ENCODE results near the gene SMIM7. TPM values are rescaled to one million over a fixed set of nuclear protein-coding genes. Genes with fewer than 3 reads are reported as not detected.

SMIM7 gene
- total RNA-seq, 2 donors from 2014 or later: 52.9 to 53.6 TPM

GRCh38 chr19:16640951-16641350, 19.0 kb downstream of the SMIM7 start:
- no peak overlapping the region for H3K27ac Mint-ChIP-seq

GRCh38 chr19:16638666-16639065, 21.3 kb downstream of the SMIM7 start:
- Mint-ChIP-seq H3K27ac (no peak overlapping the region), H3K4me3 (no peak overlapping the region), H3K9me3 (no peaks in the 10 kb centered on the region), H3K4me1 (peaks cover 5% of the 10 kb centered on the region), H3K27me3 (no peaks in the 10 kb centered on the region), H3K36me3 (ENCODE audit: low read depth) (peaks cover 92% of the 10 kb centered on the region)
- ATAC-seq (replicated peaks): no peak

More at GRCh38 chr19:16640951-16641350, 19.0 kb downstream of the SMIM7 start:
- Mint-ChIP-seq H3K4me3 (no peak overlapping the region), H3K36me3 (ENCODE audit: low read depth) (peaks cover 92% of the 10 kb centered on the region), H3K4me1 (peaks cover 5% of the 10 kb centered on the region), H3K9me3 (no peaks in the 10 kb centered on the region), H3K27me3 (no peaks in the 10 kb centered on the region)
- ATAC-seq (replicated peaks): no peak

- no peak overlapping the region for H3K4me3 Mint-ChIP-seq
- peaks cover 92% of the 10 kb centered on the region for H3K36me3 Mint-ChIP-seq (ENCODE audit: low read depth)
- no peaks in the 10 kb centered on the region for H3K9me3 Mint-ChIP-seq
- no peaks in the 10 kb centered on the region for H3K27me3 Mint-ChIP-seq
- peaks cover 5% of the 10 kb centered on the region for H3K4me1 Mint-ChIP-seq
- ATAC-seq (replicated peaks): no peak
- no peak overlapping the region for H3K27ac Mint-ChIP-seq
These were observed 22.4 kb downstream of the SMIM7 start for GRCh38 chr19:16637535-16637934.

GRCh38 chr19:16631465-16631864, 28.5 kb downstream of the SMIM7 start:
- H3K9me3 Mint-ChIP-seq: no peaks in the 10 kb centered on the region
- H3K4me1 Mint-ChIP-seq: peaks cover 5% of the 10 kb centered on the region
- no peak overlapping the region for H3K4me3 Mint-ChIP-seq
- H3K36me3 Mint-ChIP-seq (ENCODE audit: low read depth): peaks cover 75% of the 10 kb centered on the region
- ATAC-seq (replicated peaks): no peak
- H3K27ac Mint-ChIP-seq: no peak overlapping the region
- no peaks in the 10 kb centered on the region for H3K27me3 Mint-ChIP-seq

GRCh38 chr19:16628984-16629691, 30.8 kb downstream of the SMIM7 start:
- H3K27me3 Mint-ChIP-seq: no peaks in the 10 kb centered on the region
- H3K27ac Mint-ChIP-seq: peak overlapping the region; percentile 93
- peaks cover 24% of the 10 kb centered on the region for H3K4me1 Mint-ChIP-seq
- peaks cover 75% of the 10 kb centered on the region for H3K36me3 Mint-ChIP-seq (ENCODE audit: low read depth)
- peak overlapping the region; percentile 87 for H3K4me3 Mint-ChIP-seq
- no peaks in the 10 kb centered on the region for H3K9me3 Mint-ChIP-seq
- ATAC-seq (replicated peaks): peak; percentile 5

- H3K36me3 Mint-ChIP-seq (ENCODE audit: low read depth): peaks cover 75% of the 10 kb centered on the region
- peak within 1 kb of the TSS; percentile 95 for H3K4me3 Mint-ChIP-seq
- no peaks in the 10 kb centered on the region for H3K9me3 Mint-ChIP-seq
- H3K4me1 Mint-ChIP-seq: peaks cover 24% of the 10 kb centered on the region
- peak within 1 kb of the TSS; percentile 96 for H3K27ac Mint-ChIP-seq
- peak; percentile 95 for ATAC-seq (replicated peaks)
- H3K27me3 Mint-ChIP-seq: no peaks in the 10 kb centered on the region
These were observed 31.6 kb downstream of the SMIM7 start, which contains the start of gene MED26 for GRCh38 chr19:16628183-16628983. Gene MED26, minus strand, starts transcription at chr19:16628204. Its CDS starts 261 bp downstream, at chr19:16627943.

- Mint-ChIP-seq H3K27ac (no peak overlapping the region), H3K27me3 (no peaks in the 10 kb centered on the region), H3K36me3 (ENCODE audit: low read depth) (peaks cover 75% of the 10 kb centered on the region), H3K4me3 (peak overlapping the region; percentile 95), H3K9me3 (no peaks in the 10 kb centered on the region), H3K4me1 (peaks cover 24% of the 10 kb centered on the region)
- peak; percentile 0 for ATAC-seq (replicated peaks)
These were observed 32.1 kb downstream of the SMIM7 start for GRCh38 chr19:16627928-16628182.

- Mint-ChIP-seq H3K36me3 (ENCODE audit: low read depth) (peaks cover 71% of the 10 kb centered on the region), H3K4me3 (peak overlapping the region; percentile 95), H3K27ac (peak overlapping the region; percentile 96), H3K9me3 (no peaks in the 10 kb centered on the region), H3K27me3 (no peaks in the 10 kb centered on the region), H3K4me1 (peaks cover 24% of the 10 kb centered on the region)
- ATAC-seq (replicated peaks): no peak
These were observed 32.6 kb downstream of the SMIM7 start for GRCh38 chr19:16627193-16627927.

- peaks cover 65% of the 10 kb centered on the region for H3K36me3 Mint-ChIP-seq (ENCODE audit: low read depth)
- no peaks in the 10 kb centered on the region for H3K9me3 Mint-ChIP-seq
- no peak for ATAC-seq (replicated peaks)
- H3K4me3 Mint-ChIP-seq: peak overlapping the region; percentile 95
- peak overlapping the region; percentile 96 for H3K27ac Mint-ChIP-seq
- no peaks in the 10 kb centered on the region for H3K27me3 Mint-ChIP-seq
- peaks cover 26% of the 10 kb centered on the region for H3K4me1 Mint-ChIP-seq
These were observed 33.1 kb downstream of the SMIM7 start for GRCh38 chr19:16626796-16627192.

GRCh38 chr19:16625163-16625958, 34.6 kb downstream of the SMIM7 start:
- H3K4me3 Mint-ChIP-seq: peak overlapping the region; percentile 95
- no peaks in the 10 kb centered on the region for H3K9me3 Mint-ChIP-seq
- peaks cover 34% of the 10 kb centered on the region for H3K4me1 Mint-ChIP-seq
- no peaks in the 10 kb centered on the region for H3K27me3 Mint-ChIP-seq
- no peak for ATAC-seq (replicated peaks)
- H3K36me3 Mint-ChIP-seq (ENCODE audit: low read depth): peaks cover 58% of the 10 kb centered on the region
- peak overlapping the region; percentile 63 for H3K27ac Mint-ChIP-seq

- peaks cover 34% of the 10 kb centered on the region for H3K4me1 Mint-ChIP-seq
- H3K27me3 Mint-ChIP-seq: no peaks in the 10 kb centered on the region
- H3K4me3 Mint-ChIP-seq: no peak overlapping the region
- H3K9me3 Mint-ChIP-seq: no peaks in the 10 kb centered on the region
- no peak overlapping the region for H3K27ac Mint-ChIP-seq
- ATAC-seq (replicated peaks): no peak
- peaks cover 49% of the 10 kb centered on the region for H3K36me3 Mint-ChIP-seq (ENCODE audit: low read depth)
These were observed 35.7 kb downstream of the SMIM7 start for GRCh38 chr19:16624236-16624635.

GRCh38 chr19:16623576-16623975, 36.4 kb downstream of the SMIM7 start:
- Mint-ChIP-seq H3K27me3 (no peaks in the 10 kb centered on the region), H3K27ac (peak overlapping the region; percentile 17), H3K4me3 (no peak overlapping the region), H3K36me3 (ENCODE audit: low read depth) (peaks cover 46% of the 10 kb centered on the region), H3K4me1 (peaks cover 41% of the 10 kb centered on the region), H3K9me3 (no peaks in the 10 kb centered on the region)
- ATAC-seq (replicated peaks): no peak

- Mint-ChIP-seq H3K36me3 (ENCODE audit: low read depth) (peaks cover 46% of the 10 kb centered on the region), H3K4me1 (peaks cover 44% of the 10 kb centered on the region), H3K4me3 (no peak overlapping the region), H3K27ac (no peak overlapping the region), H3K27me3 (no peaks in the 10 kb centered on the region), H3K9me3 (no peaks in the 10 kb centered on the region)
- no peak for ATAC-seq (replicated peaks)
These were observed 36.9 kb downstream of the SMIM7 start for GRCh38 chr19:16623066-16623465.
